HepG2 (cell line): ENCODE results near the gene POC1A. TPM values are rescaled to one million over a fixed set of nuclear protein-coding genes. Genes with fewer than 3 reads are reported as not detected.

Experiments used
- FOXK2 ChIP-seq: fragments of 450-650 bp; IDR thresholded peaks from 2 replicates; pipeline ENCODE4 v1.6.1; 2016
- LBX2 ChIP-seq: sonication (generic); formaldehyde crosslinking; IDR thresholded peaks from 2 replicates; pipeline ENCODE4 v1.5.0; 2020; ENCODE audit warnings: missing genetic modification reagents, mild to moderate bottlenecking, borderline replicate concordance
- MAFK ChIP-seq, 2 experiments: IDR thresholded peaks in 1 of 2; conservative IDR thresholded peaks in 1 of 2; 2 replicates each; pipeline ENCODE4 v1.6.1; 2011; ENCODE audit warnings: improper control_type of control experiment in 2 of 2, low read length in 2 of 2
- MYPOP ChIP-seq: sonication (generic); formaldehyde crosslinking; IDR thresholded peaks from 2 replicates; pipeline ENCODE4 v1.8.1; 2023; ENCODE audit warnings: mild to moderate bottlenecking, moderate library complexity, missing genetic modification reagents
- PHF21A ChIP-seq: sonication (generic); formaldehyde crosslinking; IDR thresholded peaks from 2 replicates; pipeline ENCODE4 v1.5.0; 2020; ENCODE audit warnings: mild to moderate bottlenecking, missing genetic modification reagents
- POLR2A ChIP-seq, 2 experiments: IDR thresholded peaks; 2 replicates each; pipeline ENCODE4 v1.6.1; 2011; ENCODE audit warnings: low read depth in 2 of 2, low read length in 2 of 2, mild to moderate bottlenecking in 1 of 2, moderate library complexity in 1 of 2; ENCODE audit not compliant: insufficient read depth in 1 of 2
- RERE ChIP-seq: IDR thresholded peaks from 2 replicates; pipeline ENCODE4 v1.6.1; 2016; ENCODE audit warnings: low read depth, missing genetic modification reagents, missing compliant biosample characterization
- RXRA ChIP-seq: sonication (generic); formaldehyde crosslinking; IDR thresholded peaks from 2 replicates; pipeline ENCODE4 v1.5.1; 2020; ENCODE audit warnings: missing genetic modification reagents
- YEATS2 ChIP-seq: sonication (generic); formaldehyde crosslinking; IDR thresholded peaks from 2 replicates; pipeline ENCODE4 v1.4.0; 2020; ENCODE audit warnings: missing genetic modification reagents, borderline replicate concordance
- ZC3H13 ChIP-seq: sonication (generic); formaldehyde crosslinking; IDR thresholded peaks from 2 replicates; pipeline ENCODE4 v1.8.1; 2023; ENCODE audit warnings: mild to moderate bottlenecking, missing genetic modification reagents, moderate library complexity
- ZGPAT ChIP-seq: IDR thresholded peaks from 2 replicates; pipeline ENCODE4 v1.6.1; 2016; ENCODE audit warnings: mild to moderate bottlenecking
- ZKSCAN5 ChIP-seq: sonication (generic); formaldehyde crosslinking; IDR thresholded peaks from 2 replicates; pipeline ENCODE4 v1.5.1; 2020; ENCODE audit warnings: mild to moderate bottlenecking, missing genetic modification reagents
- ZNF512B ChIP-seq: sonication (generic); formaldehyde crosslinking; IDR thresholded peaks from 2 replicates; pipeline ENCODE4 v1.5.1; 2020; ENCODE audit warnings: missing genetic modification reagents, mild to moderate bottlenecking, borderline replicate concordance
- ZXDC ChIP-seq: sonication (generic); formaldehyde crosslinking; IDR thresholded peaks from 2 replicates; pipeline ENCODE4 v1.5.0; 2020; ENCODE audit warnings: mild to moderate bottlenecking, missing genetic modification reagents
- polyA plus RNA-seq, 8 experiments: library from polyadenylated mRNA; depleted of rRNA in 3 of 8; stranded (reverse) in 7 of 8; unstranded in 1 of 8; fragments of >200 nt; fragmentation: Illumina TruSeq in 4 of 8; extraction: Trizol in 4 of 8; gene quantifications; 2 replicates each; pipeline versions ENCODE4 v1.2.1 to v1.2.3, GENCODE V29; 2011 to 2016; ENCODE audit warnings: low read depth in 4 of 8, missing spikeins in 1 of 8, mixed read lengths in 1 of 8; ENCODE audit not compliant: insufficient read depth in 1 of 8
- total RNA-seq, 5 experiments: library from RNA; depleted of rRNA; stranded (reverse); fragments of >200 nt; fragmentation: Illumina TruSeq; extraction: Trizol; gene quantifications; 2 replicates each; pipeline ENCODE4 v1.2.3, GENCODE V29; 2016; ENCODE audit warnings: low read depth in 1 of 5

Gene POC1A
- total and polyA plus RNA-seq, 2 of the 13 experiments (the other 11 are each of a cell fraction or from before 2014, with no cell fraction given), result 14.6 to 20.0 TPM

GRCh38 chr3:52176951-52177700, 22.9 kb upstream of the POC1A start (continued):
- TF ChIP-seq MYPOP (CRISPR knock-in tag) (peak; percentile 51; the same call in 1 of the 2 replicates), ZNF512B (CRISPR knock-in tag) (0 out of 2 replicates have a peak, but pooled peaks have one; percentile 38), FOXK2 (peak; percentile 91), LBX2 (no peak), YEATS2 (CRISPR knock-in tag) (peak; percentile 31; the same call in 1 of the 2 replicates), ZC3H13 (CRISPR knock-in tag) (no peak), POLR2A (IDR thresholded peaks at IDR 0.05; ENCODE audit: insufficient read depth in 1 of 2, low read depth in 2 of 2, low read length in 2 of 2) (peak; percentile 25 to 50; a peak in 2 of 4 replicates), ZKSCAN5 (CRISPR knock-in tag) (no peak), ZGPAT (CRISPR knock-in tag) (peak; percentile 66), PHF21A (peak; percentile 79), ZXDC (CRISPR knock-in tag) (0 out of 2 replicates have a peak, but pooled peaks have one; percentile 33), RXRA (CRISPR knock-in tag) (peak; percentile 86), MAFK (conservative IDR thresholded peaks at IDR 0.05 in 1 of 2, IDR thresholded peaks at IDR 0.05 in 1 of 2; ENCODE audit: low read length in 2 of 2) (peak in 1 of 2 experiments; percentile 16; a peak in 1 of 4 replicates), RERE (no peak)
